Upper lobe of left lung (tissue), 4 donors: ENCODE measurements around the gene TRIP6.

Source experiments
- POLR2A ChIP-seq, 4 donors: fragments of 450-650 bp; IDR thresholded peaks; one replicate each; pipeline ENCODE4 v1.5.1; 2016 to 2017; ENCODE audit warnings: antibody characterized with exemption in 4 of 4, mild to moderate bottlenecking in 2 of 4
- POLR2AphosphoS5 ChIP-seq, 2 donors: sonication (generic); formaldehyde crosslinking; IDR thresholded peaks; one replicate each; pipeline ENCODE4 v1.5.1; 2017; ENCODE audit warnings: antibody characterized with exemption in 2 of 2
- TF ChIP-seq, protein P1 (sequence below), 6 experiments: fragments of 450-650 bp in 4 of 6; fragments of 200-600 bp in 2 of 6; sonication (generic) in 2 of 6; IDR thresholded peaks; one replicate each; pipeline ENCODE4 v1.5.1; 2016 to 2019; ENCODE audit warnings: antibody characterized with exemption in 6 of 6

DNA sequence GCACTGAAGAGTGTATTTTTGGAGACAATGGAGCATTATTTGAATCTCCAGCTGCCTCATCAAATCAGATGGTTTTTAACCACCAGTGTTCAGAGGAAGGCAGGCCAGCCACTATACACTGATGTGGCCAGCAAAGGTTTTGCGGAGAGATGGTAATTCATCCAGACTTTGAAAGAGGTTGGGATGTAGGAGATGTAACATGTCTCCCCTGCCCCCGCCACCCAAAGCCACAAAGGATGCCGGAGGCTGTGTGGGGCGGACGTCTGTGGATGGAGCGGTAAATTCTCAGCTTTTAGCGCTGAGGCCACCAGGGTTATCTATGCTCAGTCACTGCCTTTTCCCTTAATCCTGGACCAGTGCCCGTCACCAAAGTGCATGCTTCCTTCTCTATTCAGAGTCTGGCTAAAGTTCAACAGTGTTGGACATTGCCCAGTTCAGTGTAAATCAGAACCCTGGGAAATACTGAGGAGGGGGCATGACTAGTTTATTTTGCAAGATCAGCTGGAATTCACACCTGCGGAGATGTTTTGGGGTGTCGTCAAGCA, 3.7 kb upstream of the TRIP6 start:
- TF ChIP-seq, protein P1, sequence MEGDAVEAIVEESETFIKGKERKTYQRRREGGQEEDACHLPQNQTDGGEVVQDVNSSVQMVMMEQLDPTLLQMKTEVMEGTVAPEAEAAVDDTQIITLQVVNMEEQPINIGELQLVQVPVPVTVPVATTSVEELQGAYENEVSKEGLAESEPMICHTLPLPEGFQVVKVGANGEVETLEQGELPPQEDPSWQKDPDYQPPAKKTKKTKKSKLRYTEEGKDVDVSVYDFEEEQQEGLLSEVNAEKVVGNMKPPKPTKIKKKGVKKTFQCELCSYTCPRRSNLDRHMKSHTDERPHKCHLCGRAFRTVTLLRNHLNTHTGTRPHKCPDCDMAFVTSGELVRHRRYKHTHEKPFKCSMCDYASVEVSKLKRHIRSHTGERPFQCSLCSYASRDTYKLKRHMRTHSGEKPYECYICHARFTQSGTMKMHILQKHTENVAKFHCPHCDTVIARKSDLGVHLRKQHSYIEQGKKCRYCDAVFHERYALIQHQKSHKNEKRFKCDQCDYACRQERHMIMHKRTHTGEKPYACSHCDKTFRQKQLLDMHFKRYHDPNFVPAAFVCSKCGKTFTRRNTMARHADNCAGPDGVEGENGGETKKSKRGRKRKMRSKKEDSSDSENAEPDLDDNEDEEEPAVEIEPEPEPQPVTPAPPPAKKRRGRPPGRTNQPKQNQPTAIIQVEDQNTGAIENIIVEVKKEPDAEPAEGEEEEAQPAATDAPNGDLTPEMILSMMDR (IDR thresholded peaks at IDR 0.05): no peak
- no peak for TF ChIP-seq POLR2AphosphoS5 (IDR thresholded peaks at IDR 0.05)
- no peak for TF ChIP-seq POLR2A (IDR thresholded peaks at IDR 0.05)
